Hepatocyte (in vitro differentiated cells): ENCODE measurements around the gene OSBPL10. TPM values are rescaled to one million over a fixed set of nuclear protein-coding genes. Genes with fewer than 3 reads are reported as not detected.

ENCODE experiments used
- DNase-seq: peaks from one replicate; pipeline ENCODE4 v3.0.0-alpha.2; 2016; ENCODE audit warnings: low spot score
- H2AFZ ChIP-seq: fragments of 200-600 bp; sonication (generic); 2 replicates; pipeline ENCODE4 v1.6.0; 2016; ENCODE audit warnings: antibody characterized with exemption, mild to moderate bottlenecking
- H3K27ac ChIP-seq: fragments of 200-600 bp; sonication (generic); 2 replicates; pipeline ENCODE4 v1.5.1; 2016; ENCODE audit warnings: mild to moderate bottlenecking
- H3K27me3 ChIP-seq: fragments of 200-600 bp; sonication (generic); 2 replicates; pipeline ENCODE4 v1.6.1; 2016
- H3K36me3 ChIP-seq: fragments of 200-600 bp; sonication (generic); replicated peaks from 2 replicates; pipeline ENCODE4 v1.5.1; 2016; ENCODE audit warnings: low read depth; ENCODE audit not compliant: insufficient read depth
- H3K4me1 ChIP-seq: fragments of 200-600 bp; sonication (generic); 2 replicates; pipeline ENCODE4 v1.5.1; 2016; ENCODE audit warnings: mild to moderate bottlenecking, moderate library complexity; ENCODE audit not compliant: insufficient read depth
- H3K4me2 ChIP-seq: fragments of 200-600 bp; sonication (generic); 2 replicates; pipeline ENCODE4 v1.6.0; 2016
- H3K4me3 ChIP-seq: fragments of 200-600 bp; sonication (generic); 2 replicates; pipeline ENCODE4 v1.5.1; 2016; ENCODE audit warnings: mild to moderate bottlenecking
- H3K79me2 ChIP-seq: fragments of 200-600 bp; sonication (generic); 2 replicates; pipeline ENCODE4 v1.6.0; 2017; ENCODE audit warnings: mild to moderate bottlenecking
- H3K9me2 ChIP-seq: fragments of 200-600 bp; sonication (generic); replicated peaks from 2 replicates; pipeline ENCODE4 v1.6.0; 2017; ENCODE audit warnings: mild to moderate bottlenecking; ENCODE audit not compliant: insufficient read depth
- H3K9me3 ChIP-seq: fragments of 200-600 bp; sonication (generic); 2 replicates; pipeline ENCODE4 v1.5.1; 2016; ENCODE audit warnings: low read depth, mild to moderate bottlenecking
- H4K20me1 ChIP-seq: fragments of 200-600 bp; sonication (generic); 2 replicates; pipeline ENCODE4 v1.6.0; 2016; ENCODE audit warnings: mild to moderate bottlenecking; ENCODE audit not compliant: insufficient read depth, poor library complexity, severe bottlenecking
- CTCF ChIP-seq: fragments of 200-600 bp; sonication (generic); IDR thresholded peaks from 2 replicates; pipeline ENCODE4 v1.5.1; 2016; ENCODE audit warnings: antibody characterized with exemption, mild to moderate bottlenecking; ENCODE audit not compliant: poor library complexity
- EZH2 ChIP-seq: fragments of 200-600 bp; sonication (generic); IDR thresholded peaks from 2 replicates; pipeline ENCODE4 v1.6.1; 2016; ENCODE audit warnings: antibody characterized with exemption, mild to moderate bottlenecking, borderline replicate concordance
- EZH2phosphoT487 ChIP-seq: fragments of 200-600 bp; sonication (generic); IDR thresholded peaks from one replicate; pipeline ENCODE4 v1.6.1; 2018; ENCODE audit warnings: antibody characterized with exemption, mild to moderate bottlenecking, low read depth, moderate library complexity; ENCODE audit not compliant: unreplicated experiment, severe bottlenecking
- WGBS: methylation state at CpG from one replicate; pipeline ENCODE4 v1.1.6; 2016; ENCODE audit warnings: low lambda C conversion rate; ENCODE audit errors: missing lambda C conversion rate; 5-methylcytosine and 5-hydroxymethylcytosine counted together
- polyA plus RNA-seq: library from polyadenylated mRNA; unstranded; fragments of >200 nt; fragmentation: Nextera tagmentation; extraction: Ambion mirVana; gene quantifications from 2 replicates; pipeline ENCODE4 v1.2.1, GENCODE V29; 2016
- total RNA-seq: library from RNA; depleted of rRNA; stranded (reverse); fragments of >200 nt; gene quantifications from 2 replicates; pipeline ENCODE4 v1.2.3, GENCODE V29; 2014

OSBPL10 gene
- total and polyA plus RNA-seq, 2 experiments from 2014 or later = 18.2 to 32.8 TPM

- H3K4me3 ChIP-seq = no peak overlapping the region
- H4K20me1 ChIP-seq = no peaks in the 10 kb centered on the region
- WGBS = 92% methylated on average over 2 of the region's 2 CpGs
- H3K36me3 ChIP-seq = no peaks in the 10 kb centered on the region
- H3K9me2 ChIP-seq = no peaks in the 10 kb centered on the region
- no peak overlapping the region for H3K4me2 ChIP-seq
- H2AFZ ChIP-seq = no peak overlapping the region
- no peaks in the 10 kb centered on the region for H3K9me3 ChIP-seq
- peaks cover 81% of the 10 kb centered on the region for H3K79me2 ChIP-seq
- no peak overlapping the region for H3K27ac ChIP-seq
- no peak for DNase-seq
- TF ChIP-seq EZH2phosphoT487 = no peak
- TF ChIP-seq EZH2 = no peak
- TF ChIP-seq CTCF = no peak
- peaks cover 38% of the 10 kb centered on the region for H3K4me1 ChIP-seq
- no peaks in the 10 kb centered on the region for H3K27me3 ChIP-seq
These were observed 4.8 kb downstream of the OSBPL10 start for GRCh38 chr3:31976302-31976701.

DNA sequence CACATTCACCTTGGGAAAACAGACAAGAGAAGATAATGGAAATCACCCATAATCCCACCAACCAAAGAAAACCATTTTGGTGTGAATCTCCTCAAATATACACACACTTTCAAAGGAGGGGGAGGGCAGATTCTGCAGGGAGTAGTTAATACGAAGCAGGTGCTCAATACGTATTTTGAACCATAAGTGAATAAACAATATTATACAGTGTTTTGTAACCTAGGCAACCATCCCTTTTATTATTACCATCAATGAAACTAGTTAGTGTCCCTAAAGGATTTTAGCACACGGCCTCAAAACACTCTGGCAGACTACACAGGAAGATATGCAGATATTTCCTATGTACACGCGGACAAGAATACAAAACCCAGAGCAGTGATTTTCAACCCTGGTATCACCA lies 6.1 kb downstream of the OSBPL10 start:
- Histone ChIP-seq H3K9me2 (no peaks in the 10 kb centered on the region), H3K36me3 (no peaks in the 10 kb centered on the region), H4K20me1 (no peaks in the 10 kb centered on the region), H3K4me1 (peaks cover 43% of the 10 kb centered on the region), H3K4me3 (no peak overlapping the region), H2AFZ (no peak overlapping the region), H3K4me2 (peak overlapping the region; percentile 26), H3K27me3 (no peaks in the 10 kb centered on the region), H3K79me2 (peaks cover 90% of the 10 kb centered on the region), H3K9me3 (no peaks in the 10 kb centered on the region), H3K27ac (peak overlapping the region; percentile 42)
- 72% methylated on average over 5 of the region's 5 CpGs for WGBS
- no peak for DNase-seq
- TF ChIP-seq EZH2phosphoT487 (no peak), CTCF (no peak), EZH2 (no peak)

DNA sequence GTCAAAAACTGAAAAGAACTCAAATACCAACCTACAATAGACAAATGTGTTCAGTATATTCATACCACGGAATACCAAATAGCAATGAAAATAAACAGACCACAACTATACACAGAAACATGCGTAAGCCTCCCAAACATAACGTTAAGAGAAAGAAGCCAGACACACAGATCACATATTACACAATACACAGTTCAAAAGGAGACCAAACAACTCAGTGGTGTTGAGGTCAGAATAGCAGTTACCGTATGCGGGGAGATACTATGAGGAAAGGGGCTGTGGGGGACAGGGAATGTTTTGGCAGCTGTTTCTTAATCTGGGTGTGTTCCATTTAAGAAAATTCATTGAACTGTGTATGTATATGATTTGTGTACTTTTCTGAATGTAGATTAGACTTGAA lies 6.6 kb downstream of the OSBPL10 start:
- H3K4me2 ChIP-seq = peak overlapping the region; percentile 26
- H3K9me2 ChIP-seq = no peaks in the 10 kb centered on the region
- H3K4me3 ChIP-seq = no peak overlapping the region
- H3K27ac ChIP-seq = peak overlapping the region; percentile 42
- TF ChIP-seq EZH2phosphoT487 (no peak), EZH2 (no peak), CTCF (no peak)
- H3K27me3 ChIP-seq = no peaks in the 10 kb centered on the region
- WGBS = 27% methylated on average over 5 of the region's 5 CpGs
- peaks cover 85% of the 10 kb centered on the region for H3K79me2 ChIP-seq
- no peaks in the 10 kb centered on the region for H3K36me3 ChIP-seq
- peaks cover 43% of the 10 kb centered on the region for H3K4me1 ChIP-seq
- H3K9me3 ChIP-seq = no peaks in the 10 kb centered on the region
- no peak overlapping the region for H2AFZ ChIP-seq
- no peaks in the 10 kb centered on the region for H4K20me1 ChIP-seq
- DNase-seq = peak; percentile 38

GRCh38 chr3:31973837-31974236 lies 7.2 kb downstream of the OSBPL10 start:
- no peaks in the 10 kb centered on the region for H3K9me2 ChIP-seq
- H2AFZ ChIP-seq = no peak overlapping the region
- no peaks in the 10 kb centered on the region for H3K9me3 ChIP-seq
- no peak for DNase-seq
- H3K4me1 ChIP-seq = peaks cover 40% of the 10 kb centered on the region
- H3K79me2 ChIP-seq = peaks cover 79% of the 10 kb centered on the region
- H3K4me3 ChIP-seq = no peak overlapping the region
- 81% methylated on average over 5 of the region's 5 CpGs for WGBS
- H3K4me2 ChIP-seq = peak overlapping the region; percentile 26
- H4K20me1 ChIP-seq = no peaks in the 10 kb centered on the region
- TF ChIP-seq EZH2phosphoT487 (no peak), EZH2 (no peak), CTCF (no peak)
- no peaks in the 10 kb centered on the region for H3K36me3 ChIP-seq
- peak overlapping the region; percentile 42 for H3K27ac ChIP-seq
- H3K27me3 ChIP-seq = no peaks in the 10 kb centered on the region
